GM18502 (cell line): ENCODE data around the gene AOC1.

ENCODE experiments used
- ATAC-seq: cut with Tn5 transposase; IDR thresholded peaks from one replicate; pipeline ENCODE4 v1.9.1; 2021; ENCODE audit warnings: mild to moderate bottlenecking; ENCODE audit not compliant: unreplicated experiment, poor library complexity

Gene AOC1

DNA sequence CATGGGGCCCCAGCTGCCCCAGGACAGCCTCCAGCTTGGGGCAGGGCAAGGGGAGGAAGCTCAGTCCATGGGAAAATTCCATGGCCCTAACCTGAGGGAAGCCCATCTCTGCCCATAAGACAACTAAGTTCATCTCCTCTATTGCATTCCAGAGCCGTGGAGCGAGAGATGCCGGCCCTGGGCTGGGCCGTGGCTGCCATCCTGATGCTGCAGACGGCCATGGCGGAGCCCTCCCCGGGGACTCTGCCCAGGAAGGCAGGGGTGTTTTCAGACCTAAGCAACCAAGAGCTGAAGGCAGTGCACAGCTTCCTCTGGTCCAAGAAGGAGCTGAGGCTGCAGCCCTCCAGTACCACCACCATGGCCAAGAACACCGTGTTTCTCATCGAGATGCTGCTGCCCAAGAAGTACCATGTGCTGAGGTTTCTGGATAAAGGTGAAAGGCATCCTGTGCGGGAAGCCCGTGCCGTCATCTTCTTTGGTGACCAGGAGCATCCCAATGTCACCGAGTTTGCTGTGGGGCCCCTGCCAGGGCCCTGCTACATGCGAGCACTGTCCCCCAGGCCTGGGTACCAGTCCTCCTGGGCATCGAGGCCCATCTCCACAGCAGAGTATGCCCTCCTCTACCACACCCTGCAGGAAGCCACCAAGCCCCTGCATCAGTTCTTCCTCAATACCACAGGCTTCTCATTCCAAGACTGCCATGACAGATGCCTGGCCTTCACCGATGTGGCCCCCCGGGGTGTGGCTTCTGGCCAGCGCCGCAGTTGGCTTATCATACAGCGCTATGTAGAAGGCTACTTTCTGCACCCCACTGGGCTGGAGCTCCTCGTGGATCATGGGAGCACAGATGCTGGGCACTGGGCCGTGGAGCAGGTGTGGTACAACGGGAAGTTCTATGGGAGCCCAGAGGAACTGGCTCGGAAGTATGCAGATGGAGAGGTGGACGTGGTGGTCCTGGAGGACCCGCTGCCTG, 4.3 kb downstream of the AOC1 start:
- no peak for ATAC-seq

DNA sequence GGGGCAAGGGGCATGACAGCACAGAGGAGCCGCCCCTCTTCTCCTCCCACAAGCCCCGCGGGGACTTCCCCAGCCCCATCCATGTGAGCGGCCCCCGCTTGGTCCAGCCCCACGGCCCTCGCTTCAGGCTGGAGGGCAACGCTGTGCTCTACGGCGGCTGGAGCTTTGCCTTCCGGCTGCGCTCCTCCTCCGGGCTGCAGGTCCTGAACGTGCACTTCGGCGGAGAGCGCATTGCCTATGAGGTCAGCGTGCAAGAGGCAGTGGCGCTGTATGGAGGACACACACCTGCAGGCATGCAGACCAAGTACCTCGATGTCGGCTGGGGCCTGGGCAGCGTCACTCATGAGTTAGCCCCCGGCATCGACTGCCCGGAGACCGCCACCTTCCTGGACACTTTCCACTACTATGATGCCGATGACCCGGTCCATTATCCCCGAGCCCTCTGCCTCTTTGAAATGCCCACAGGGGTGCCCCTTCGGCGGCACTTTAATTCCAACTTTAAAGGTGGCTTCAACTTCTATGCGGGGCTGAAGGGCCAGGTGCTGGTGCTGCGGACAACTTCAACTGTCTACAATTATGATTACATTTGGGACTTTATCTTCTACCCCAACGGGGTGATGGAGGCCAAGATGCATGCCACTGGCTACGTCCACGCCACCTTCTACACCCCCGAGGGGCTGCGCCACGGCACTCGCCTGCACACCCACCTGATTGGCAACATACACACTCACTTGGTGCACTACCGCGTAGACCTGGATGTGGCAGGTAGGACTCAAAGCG, 5.1 kb downstream of the AOC1 start:
- ATAC-seq = no peak

DNA sequence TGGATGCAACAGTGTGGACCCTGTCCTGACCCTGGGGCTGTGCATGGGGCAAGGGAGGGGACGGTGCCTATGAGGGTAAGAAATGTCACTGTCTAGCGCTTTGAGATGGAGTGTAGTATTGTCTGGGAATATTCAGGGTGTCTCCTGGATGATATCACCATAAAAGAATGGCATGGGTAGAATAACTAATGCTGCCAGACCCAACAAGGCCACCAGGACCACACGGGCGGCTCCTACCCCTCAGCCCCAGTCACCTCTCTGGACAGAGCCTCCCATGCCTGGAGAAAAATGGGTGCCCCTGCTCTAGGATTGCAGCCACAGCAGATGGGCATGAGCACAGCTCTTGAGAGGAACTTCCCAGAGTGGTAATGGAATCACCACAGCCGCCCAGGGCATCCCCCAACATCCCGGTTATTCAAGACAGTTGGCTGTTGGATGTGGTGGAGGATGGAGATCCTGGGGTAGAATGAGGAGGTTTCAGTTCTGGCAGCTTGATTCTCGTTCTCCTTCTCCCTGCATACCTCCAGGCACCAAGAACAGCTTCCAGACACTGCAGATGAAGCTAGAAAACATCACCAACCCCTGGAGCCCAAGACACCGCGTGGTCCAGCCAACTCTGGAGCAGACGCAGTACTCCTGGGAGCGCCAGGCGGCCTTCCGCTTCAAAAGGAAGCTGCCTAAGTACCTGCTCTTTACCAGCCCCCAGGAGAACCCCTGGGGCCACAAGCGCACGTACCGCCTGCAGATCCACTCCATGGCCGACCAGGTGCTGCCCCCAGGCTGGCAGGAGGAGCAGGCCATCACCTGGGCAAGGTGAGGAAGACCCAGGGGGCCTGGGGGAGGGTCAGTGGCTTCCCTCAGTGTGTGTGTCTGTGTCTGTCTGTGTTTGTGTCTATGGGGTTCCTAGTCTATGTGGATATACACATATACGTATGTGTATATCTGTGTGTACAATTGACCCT, 6.2 kb downstream of the AOC1 start:
- ATAC-seq = no peak

DNA sequence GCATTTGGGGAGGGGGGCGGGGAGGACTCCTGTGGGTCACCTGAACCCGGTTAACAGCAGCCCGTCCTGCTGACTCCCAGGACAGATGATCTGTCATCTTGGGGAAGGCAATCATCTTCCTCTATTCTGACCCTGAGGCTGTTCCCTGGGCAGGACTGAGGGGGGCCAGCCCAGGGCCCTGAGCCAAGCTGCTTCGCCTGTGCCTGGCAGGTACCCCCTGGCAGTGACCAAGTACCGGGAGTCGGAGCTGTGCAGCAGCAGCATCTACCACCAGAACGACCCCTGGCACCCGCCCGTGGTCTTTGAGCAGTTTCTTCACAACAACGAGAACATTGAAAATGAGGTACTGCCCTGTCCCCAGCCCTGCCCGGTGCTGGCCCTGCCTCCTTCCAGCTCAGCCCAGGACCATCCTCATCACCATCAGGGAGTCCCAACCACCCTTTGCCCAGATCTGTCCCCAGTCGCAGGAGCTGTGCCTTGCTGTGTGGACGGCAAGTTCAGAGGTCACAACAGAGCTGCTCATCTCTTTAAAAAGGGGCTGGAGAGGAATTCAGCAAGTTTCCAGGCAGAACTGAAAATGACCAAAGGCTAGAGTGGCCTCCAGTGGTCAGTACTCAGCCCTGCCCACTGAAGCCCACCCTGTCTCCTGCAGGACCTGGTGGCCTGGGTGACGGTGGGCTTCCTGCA, 8.1 kb downstream of the AOC1 start:
- no peak for ATAC-seq

DNA sequence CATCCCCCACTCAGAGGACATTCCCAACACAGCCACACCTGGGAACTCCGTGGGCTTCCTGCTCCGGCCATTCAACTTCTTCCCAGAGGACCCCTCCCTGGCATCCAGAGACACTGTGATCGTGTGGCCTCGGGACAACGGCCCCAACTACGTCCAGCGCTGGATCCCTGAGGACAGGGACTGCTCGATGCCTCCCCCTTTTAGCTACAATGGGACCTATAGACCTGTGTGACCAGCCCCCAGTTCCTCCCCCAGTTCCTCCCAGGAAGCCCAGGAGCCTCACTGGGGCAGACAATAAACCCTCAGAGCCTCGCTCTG, 8.6 kb downstream of the AOC1 start:
- no peak for ATAC-seq

DNA sequence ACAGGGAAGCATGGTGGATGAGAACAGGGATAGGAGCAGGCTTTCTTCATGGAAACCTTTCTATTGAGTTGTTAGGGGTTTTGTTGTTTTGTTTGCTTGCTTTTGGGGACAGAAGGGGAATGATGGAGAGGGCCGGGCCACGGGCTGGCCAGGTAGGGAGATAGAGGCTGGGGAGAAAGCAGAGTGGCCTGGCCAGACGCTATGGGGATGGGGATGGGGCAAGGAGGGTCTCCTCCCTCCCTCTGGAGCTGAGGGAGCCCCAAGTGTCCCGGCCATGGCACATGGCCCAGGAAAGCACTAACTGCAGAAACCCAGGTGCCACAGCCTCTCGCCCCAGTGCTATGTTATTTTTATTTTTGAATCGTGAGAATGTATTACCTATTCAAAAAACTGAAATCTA, 10.0 kb downstream of the AOC1 start:
- no peak for ATAC-seq

DNA sequence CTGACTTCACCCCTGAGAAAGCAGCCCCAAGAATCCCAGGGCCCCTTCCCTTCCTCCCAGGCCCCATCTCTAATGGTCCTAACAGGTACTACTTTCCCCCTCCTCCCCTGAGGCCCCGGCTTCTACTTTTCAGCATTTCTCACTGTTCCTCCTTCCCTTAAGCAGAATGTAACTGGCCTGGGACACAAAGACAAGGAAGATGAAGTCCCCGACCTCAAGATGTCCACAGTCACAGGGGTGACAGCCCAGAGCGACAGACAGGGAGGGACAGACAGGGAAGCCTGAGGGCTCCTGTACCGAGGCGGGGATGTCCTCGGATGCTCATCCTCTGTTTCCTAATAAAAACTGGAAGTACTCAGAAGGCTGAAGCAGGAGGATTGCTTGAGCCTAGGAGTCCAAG, 11.6 kb downstream of the AOC1 start:
- ATAC-seq = no peak

DNA sequence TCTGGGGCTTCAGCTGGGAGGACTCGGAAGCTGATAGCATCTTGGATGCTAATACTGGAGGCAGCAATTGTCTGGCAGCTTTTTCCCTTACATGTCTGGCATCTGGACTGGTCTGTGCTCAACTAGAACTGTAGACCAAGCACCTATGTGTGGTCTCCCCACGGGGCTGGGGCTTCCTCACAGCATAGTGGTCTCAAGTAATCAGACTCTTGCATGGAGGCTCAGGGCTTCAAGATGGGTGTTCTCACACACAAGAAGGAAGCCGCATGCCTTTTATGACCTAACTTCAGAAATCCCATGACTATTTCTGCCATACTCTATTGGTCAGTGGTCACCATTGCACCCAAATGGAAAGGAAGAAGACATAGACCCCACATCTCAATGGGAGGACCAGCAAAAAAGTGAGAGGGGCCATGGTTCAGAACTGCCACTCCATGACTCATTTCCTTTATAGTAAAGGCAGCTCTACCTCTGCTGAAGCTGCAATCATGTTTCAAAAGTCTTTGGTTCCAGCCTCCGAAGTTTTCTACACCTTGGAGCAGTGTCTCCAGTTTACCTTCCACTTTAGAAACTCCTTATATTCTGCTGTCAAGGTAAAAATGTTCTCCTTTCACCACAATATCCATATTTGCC, 14.7 kb downstream of the AOC1 start:
- no peak for ATAC-seq

DNA sequence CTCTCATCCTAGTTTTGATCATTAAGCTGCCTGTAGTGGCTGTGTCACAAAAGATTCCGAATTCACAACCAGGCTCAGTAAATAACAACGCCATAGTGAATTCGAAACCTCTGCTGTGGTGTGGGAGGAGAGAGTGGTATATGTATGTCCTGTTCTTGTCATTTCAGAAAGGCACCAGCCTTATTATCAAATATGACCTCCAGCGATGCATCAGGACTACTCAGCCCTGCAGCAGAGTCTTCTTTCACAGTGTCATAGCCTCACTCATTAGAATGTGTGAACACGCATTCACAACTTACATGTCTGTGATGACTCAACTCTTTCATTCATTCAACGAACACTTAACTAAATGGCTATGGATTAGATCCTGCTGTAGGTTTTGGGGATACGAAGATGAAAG, 15.3 kb downstream of the AOC1 start:
- ATAC-seq = no peak

DNA sequence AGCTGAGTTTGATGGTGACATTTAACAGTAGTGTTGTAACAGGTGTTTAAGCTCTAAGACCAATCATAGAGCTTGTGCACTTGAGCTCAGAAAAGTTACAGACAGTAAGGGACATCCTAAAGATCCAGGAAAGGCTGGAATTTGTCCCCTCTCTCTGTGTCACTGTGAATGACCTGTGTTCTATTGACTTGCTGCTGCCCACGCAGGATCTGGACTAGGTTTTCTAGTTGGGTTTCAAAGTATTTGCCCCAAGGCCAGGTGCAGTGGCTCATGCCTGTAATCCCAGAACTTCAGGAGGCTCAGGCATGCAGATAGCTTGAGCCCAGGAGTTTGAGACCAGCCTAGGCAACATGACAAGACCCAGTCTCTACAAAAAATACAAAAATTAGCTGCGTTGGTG, 17.1 kb downstream of the AOC1 start:
- no peak for ATAC-seq

DNA sequence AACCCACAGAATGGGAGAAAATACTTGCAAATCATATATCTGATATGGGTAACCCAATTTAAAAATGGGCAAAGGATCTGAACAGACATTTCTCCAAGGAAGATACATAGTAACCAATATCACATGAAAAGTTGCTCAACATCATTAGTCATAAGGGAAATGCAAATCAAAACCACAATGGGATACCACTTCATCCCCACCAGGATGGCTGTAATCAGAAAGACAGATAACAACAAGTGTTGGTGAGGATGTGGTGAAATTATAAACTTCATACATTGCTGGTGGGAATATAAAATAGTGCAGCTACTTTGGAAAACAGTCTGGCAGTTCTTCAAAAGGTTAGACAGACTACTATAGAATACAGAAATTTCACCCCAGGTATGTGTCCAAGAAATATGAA, 19.3 kb downstream of the AOC1 start:
- no peak for ATAC-seq

DNA sequence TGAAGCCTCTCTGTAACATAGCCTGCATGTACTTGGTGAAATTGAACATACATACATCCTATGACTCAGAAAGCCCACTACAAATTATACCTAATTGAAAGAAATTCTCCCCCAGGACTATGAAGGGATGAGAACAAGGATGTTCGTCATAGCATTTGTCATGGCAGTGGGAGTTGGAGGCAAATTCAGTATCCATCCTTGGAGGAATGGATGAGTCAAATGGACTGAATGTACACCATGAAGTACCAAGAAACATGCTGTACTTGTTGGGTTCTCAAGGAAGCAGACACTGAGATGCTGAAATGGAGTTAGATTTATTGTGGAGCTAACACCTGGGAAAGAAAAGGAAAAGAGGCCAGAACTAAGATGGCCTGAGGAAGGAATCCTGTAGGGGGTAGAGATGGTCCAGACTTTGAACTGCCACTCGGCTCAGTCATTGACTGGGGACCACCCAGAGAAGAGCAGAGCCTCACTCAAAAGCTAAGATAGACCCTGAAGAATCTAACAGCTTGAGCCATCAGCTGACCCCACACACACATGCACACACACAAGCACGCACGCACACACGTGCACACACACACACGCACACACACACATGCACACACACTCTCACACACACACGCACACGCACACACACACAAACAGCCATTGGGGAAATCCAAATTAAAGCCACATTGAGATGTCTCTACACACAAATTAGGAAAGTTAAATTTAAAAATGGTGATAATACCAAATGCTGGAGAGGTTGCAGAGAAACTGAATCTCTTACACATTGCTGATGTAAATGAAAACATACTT, 22.3 kb downstream of the AOC1 start:
- no peak for ATAC-seq

DNA sequence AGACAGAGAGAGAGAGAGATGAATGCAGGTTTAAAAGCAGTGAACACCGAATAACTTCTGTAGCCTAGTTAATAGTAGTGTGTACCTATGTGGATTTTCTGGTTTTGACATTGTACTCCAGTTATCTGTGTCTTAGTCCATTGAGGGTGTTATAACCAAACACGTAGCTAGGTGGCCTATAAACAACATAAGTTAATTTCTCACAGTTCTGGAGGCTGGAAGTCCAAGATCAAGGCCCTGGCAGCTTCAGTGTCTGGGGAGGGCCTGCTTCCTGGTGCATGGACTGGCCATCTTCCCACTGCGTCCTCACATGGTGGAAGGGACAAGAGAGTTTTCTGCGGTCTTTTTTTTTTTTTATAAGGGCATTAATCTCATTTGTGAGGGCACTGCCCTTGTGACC, 23.5 kb downstream of the AOC1 start:
- ATAC-seq = no peak

DNA sequence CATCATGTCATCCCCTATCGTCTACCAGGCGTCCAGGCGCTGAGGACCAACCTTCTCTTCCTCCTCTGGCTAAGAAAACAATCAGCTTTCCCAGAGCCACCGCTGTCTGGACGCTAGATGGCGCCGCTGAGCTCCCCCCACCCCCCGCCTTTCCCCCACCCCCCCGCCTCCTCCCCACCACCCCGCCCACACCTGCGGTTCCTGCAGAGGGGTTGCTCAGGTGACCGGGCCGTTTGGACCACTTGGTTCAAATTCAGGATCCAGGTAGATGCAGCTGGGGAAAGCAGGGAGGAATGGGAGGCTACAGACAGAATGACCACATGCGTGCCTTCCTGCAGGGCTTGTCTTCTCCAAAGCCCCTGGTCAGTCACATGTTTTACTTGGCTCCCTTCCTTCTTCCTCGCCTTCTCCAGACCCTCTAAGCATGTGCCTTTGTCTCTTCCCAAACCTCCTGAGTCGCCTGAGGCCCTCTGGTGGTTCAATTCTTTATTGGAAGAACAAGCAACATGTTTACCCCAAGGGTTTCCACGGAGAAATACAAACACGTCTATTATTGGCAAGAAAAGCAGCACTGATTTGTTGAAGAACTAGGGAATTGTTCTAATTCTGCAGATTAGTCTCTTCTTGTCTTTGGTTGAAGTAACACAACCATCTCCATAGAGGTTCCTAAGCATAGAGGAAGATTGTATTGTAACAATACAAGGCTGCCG, 24.7 kb downstream of the AOC1 start:
- no peak for ATAC-seq

DNA sequence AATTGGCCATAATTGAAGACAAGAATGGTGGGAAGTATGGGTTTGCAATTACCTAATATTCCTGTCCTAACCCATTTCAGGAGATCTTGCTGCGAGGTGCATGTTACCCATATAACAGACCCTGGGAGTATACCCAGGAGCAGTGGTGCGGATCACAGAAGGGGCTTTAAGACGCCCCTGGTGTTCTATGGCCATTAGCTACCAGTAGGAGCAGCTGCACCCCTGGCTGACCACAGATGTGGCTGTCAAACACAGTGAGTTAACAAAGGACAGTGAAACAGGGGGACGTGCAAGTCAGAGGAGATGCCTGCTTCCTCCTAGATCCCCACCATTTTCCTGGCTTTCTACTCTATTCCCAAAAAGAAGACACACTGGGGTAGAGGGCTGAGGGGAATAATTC, 25.2 kb downstream of the AOC1 start:
- no peak for ATAC-seq

DNA sequence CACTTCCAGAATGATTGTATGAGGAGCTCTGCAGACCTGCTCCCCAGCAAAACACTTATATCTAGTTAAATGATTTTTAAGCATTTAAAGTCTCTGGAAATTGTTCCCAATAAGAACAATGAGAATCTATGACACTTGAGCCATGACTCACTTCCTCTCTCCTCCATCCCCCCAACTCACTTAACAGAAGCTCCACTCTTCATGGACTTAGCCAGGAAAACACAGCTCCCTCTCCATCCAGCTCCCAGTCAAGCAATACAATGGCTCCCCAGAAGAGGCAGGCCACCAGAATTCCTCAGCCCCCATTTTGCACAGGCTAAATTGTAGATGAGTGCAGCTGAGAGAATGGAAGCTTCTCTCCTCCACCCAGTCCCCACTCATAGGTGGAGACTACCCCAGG, 27.0 kb downstream of the AOC1 start:
- ATAC-seq = no peak

DNA sequence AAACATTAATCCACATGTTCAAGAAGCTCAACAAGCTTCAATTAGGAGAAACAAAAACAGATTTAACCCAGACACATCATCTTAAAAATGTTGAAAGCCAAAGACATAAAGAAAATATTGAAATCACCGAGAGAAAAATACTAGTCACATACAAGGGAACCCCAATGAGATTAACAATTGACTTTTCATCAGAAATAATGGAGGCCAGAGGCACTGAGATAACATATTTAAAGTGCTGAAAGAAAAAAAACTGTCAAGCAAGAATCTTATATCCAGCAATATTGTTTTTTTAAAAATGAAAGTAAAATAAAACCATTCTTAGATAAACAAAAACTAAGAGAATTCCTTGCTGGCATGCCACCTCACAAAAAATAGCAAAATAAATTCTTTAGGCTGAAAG, 28.9 kb downstream of the AOC1 start:
- ATAC-seq = no peak
